GM19023 (cell line): ENCODE measurements around the gene TP73.

Experiments used
- ATAC-seq: cut with Tn5 transposase; IDR thresholded peaks from one replicate; pipeline ENCODE4 v1.9.1; 2021; ENCODE audit warnings: mild to moderate bottlenecking, moderate library complexity; ENCODE audit not compliant: unreplicated experiment

TP73 gene

DNA sequence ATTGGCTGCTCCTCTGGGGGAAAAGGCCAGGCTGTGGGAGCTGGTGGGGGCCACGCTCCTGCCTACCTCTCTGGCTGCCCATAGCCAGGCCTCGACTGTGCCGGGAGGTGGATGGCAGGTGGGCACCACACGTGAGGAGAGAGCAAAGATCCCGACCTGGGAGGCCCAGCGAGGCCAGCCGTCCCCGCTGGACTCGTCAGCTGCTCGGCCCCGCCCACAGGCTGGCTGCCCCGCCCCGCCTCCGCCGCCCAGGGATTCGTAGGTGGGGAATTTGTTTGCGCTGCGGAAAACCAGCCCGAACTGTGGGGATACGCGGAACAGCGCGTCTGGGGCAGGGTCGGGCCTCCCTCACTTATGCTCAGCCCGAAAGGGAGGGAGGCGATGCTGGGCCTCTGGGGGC is 31.7 kb downstream of the TP73 start:
- no peak for ATAC-seq

DNA sequence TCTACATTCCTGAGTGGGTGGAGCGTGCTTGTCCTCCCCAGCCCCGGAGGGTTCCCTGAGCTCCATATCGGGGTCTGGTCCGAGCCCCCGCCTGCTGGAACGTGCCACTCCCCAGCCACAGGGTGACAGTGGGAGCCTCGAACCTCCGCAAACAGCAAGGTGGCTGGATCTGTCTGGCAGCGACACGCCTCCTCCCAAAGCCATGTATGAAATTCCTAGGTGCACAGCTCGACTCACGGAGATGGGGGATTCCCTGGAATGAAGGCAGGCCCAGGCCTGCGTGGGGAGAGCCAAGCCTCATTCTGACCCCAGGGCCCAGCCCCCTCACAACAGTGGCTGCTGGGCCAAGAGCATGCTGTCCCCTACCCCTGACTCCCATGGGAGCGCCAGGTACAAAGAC is 32.9 kb downstream of the TP73 start:
- no peak for ATAC-seq

DNA sequence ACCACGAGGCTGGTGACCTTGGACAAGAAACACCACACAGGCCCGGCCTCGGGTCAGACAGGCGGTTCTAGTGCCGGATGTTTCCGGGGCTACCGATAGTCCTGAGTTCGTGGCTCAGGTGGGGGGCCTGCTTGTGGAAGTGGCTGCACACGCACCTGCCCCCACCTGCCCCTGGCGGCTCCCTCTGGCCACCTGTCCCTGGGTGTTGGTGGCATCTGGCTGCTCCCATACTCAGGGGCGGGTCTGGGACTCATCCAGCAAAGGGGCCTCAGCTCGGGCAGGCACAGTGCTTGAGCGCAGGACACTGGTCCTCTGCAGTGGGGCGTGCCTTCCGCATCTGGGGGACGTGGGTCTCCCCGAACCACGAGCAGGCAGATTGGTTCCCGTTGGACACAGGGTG is 33.6 kb downstream of the TP73 start:
- no peak for ATAC-seq

DNA sequence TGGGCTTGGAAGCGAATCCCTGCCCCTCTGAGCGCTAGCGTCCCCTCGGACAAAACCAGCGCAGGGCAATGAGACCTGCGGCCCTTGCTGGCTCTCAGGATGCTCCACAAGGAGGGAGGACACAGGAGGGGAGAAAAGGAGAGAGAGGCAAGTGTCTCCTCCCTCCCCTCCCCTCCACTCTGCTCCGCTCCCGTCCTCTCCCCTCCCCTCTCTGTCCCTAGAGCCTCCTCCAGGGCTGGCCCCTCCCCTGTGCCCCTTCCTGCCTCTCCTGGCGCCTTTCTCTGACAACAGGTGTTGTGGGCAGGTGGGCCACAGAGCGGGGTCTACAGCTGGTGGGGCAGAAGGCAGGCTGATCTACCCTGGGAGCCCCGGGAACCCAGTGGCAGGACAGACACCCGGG is 35.2 kb downstream of the TP73 start:
- no peak for ATAC-seq

DNA sequence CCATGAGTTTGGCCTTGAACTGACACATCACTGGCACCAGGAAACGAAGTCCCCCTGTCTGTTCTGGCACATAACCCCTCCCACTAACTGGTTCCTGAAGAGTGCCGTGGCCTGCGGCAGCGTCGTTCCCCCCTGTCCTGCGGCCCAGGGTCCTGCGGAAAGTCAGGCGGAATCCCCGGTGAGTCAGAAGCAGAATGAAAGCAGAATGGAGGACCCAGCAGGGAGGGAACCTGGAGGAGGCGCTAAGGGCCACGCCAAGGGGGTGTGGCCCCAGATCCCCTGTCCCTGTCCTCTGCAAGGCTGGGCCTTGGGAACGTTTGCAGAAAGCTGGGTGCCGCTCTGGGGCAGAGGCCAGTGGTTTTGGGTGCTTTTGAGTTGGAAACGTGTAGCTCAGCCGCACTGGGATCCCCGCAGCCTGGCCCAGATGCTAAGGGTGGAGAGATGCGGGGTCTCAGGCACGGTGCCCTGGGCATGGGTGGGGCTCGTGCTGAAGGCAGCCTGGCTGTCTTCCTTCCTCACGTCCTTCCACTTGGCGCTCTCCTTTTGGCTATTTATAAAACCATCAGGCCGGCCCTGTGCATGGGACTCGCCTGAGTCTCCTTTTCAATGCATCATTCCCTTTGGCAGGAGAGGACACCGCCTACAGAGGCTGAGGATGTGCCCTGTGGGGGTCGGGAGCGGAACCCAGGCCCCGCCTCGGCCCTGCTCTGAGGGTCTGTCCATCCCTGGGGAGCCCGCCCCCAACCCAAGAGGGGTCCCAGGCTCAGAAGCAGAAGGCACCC is 36.2 kb downstream of the TP73 start:
- ATAC-seq, result no peak

DNA sequence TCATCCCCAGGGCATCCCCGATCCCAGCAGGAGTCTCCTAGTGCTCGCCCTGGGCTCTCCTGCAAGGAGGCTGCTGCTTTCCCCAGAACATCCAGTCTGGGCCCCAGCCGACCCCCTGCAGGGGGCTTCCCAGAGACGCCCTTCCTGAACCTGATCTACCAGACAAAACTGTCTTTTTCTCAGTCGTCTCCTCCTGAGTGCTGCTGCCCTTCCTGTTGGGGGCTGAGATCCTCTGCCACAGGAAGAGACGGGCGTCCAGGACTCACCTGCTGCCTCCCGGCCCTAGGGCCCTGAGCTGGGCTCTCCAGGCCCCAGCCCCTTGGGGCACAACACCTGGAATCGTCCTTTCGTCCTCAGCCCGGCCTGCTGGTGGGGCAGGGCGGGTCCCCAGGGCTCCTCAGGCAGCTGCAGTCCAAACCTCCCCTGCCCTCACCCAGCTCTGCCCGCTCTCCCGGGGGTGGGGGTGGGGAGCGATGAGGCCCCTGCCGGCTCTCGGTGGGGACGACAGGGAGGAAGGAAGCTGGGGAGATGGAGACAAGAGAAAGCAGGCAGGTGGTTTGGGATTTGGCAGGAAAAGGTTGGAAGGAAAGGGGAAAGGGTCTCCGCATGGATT is 36.9 kb downstream of the TP73 start:
- no peak for ATAC-seq

DNA sequence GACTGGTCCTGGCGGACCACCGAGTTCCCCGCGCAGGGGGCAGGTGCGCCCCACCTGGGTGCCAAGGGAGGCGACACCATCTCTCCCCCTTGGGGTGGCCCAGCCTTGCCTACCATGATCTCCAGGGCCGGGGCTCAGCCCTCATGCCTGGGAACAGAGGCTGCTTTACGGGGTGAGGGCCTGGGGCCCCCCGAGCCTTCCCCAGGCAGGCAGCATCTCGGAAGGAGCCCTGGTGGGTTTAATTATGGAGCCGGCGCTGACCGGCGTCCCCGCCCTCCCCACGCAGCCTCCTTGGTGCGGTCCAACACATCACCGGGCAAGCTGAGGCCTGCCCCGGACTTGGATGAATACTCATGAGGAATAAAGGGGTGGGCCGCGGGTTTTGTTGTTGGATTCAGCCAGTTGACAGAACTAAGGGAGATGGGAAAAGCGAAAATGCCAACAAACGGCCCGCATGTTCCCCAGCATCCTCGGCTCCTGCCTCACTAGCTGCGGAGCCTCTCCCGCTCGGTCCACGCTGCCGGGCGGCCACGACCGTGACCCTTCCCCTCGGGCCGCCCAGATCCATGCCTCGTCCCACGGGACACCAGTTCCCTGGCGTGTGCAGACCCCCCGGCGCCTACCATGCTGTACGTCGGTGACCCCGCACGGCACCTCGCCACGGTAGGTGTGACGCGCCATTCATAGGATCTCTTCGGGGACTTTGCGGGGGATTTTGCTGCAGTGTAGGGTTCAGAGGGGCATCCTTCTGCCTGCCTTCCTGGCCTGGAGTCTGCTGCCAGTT is 38.2 kb downstream of the TP73 start:
- no peak for ATAC-seq

DNA sequence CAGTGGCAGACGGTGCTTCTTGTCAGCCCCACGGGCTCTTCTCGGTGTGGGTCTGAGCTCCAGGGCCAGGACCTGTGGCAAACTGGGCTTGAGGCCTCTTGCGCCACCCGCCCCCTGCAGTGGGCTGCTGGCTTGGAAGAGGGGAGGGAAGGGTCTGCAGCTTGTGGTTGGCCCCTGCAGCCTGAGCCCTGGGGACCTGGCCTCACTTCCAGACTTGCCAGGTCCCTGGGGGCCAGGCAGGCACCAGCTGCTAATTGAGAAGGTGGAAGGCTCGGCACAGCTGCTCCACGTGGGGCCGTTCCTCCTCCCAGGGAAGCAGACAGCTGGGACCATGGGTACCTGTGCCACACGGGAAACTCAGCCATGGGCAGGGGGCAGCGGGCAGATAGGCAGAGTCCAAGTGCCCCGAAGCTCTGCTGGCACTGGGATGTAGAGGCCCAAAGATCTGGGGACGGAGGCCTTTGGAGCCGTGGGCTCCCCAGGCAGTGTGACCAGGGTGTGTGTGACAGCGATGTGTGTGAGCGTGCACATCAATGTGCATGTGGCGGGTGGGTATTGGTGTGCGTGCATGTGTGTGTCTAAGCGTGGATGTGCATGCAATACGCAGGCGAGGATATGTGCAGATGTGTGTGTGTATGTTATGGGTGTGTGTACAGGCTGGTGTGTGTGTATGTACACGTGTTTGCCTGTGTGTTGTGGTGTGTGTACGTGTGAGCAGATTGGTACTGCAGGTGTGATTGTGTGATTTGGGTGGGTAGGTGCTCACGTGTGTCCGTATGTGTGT is 39.3 kb downstream of the TP73 start:
- ATAC-seq, result no peak

DNA sequence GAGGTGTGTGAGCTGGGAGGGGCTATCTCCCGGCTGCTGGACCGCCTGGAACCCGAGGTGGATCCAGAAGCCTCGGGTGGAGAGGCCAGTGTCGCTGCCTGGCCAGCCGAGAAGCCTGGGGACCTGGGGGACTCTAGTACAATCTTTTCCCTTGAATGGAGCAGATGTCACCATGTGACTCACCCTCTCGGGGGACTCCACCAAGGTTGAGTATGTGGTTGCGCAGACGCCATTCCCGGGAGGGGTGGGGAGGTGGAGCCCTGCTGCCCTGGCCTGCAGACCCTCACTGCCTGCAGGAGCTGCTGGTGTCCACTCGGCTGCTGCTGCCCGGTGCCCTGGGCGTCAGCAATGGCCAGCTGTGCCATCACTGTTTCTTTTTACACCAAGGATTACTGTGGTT is 40.3 kb downstream of the TP73 start:
- no peak for ATAC-seq

DNA sequence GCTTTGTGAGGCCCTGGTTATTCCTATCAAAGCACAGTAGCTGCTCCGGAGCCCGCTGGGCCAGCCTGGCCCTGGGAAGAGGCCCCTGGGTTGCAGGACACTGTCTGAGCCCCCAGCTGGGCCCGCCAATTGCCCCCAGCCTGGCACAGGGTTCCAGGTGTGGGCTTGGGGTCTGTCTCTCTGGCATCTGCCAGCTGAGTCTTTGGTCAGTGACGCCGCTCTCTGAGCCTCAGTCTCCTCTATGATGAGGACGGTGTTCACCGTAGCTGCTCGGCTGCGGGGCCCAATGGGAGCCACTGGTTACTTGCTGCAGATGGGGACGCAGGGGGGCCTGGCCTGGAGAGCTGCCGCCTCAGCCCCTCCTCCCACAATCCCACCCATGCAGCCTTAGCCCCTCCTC is 41.0 kb downstream of the TP73 start:
- ATAC-seq, result no peak

DNA sequence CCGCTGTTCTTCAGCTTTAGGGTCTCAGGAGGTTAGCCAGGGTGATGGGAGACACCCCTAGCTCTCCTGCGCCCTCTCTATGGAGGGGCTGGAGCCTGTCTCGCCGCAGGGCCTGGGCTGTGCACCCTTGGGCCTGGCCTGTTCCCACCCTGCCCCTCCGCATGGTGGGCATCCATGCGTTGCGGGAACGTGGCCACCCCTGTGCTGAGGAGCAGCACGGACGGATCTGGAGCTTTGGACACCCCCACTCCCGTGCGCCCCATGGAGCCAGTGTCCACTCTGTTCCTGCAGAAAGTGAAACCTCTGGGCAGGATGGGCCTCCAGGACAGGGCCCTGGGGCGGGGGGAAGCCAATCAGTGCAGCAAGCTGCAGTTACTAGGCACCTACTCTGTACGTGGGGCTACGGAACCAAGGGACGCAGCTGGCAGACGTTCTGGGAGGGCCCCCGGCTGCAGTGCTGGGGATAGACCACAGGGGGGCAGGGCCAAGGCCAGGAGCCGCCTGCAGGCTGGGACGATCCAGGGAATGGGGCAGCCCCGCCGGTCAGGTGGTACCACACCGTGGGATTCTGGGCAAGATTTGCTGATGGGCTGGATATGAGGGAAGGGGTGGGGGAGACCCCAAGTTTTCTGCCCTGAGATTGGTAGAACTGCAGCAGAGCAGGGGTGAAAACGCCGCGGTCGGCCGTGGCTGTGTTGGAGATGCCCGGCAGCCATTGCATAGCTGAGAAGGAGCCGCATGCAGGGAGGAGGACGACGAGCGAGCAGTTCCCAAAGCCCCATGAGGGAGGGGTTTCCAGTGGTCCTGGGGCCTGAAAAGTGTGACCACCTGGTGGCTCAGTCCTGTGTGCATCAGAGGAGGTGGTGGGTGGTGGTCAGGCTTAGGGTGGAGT is 43.3 kb downstream of the TP73 start:
- no peak for ATAC-seq

DNA sequence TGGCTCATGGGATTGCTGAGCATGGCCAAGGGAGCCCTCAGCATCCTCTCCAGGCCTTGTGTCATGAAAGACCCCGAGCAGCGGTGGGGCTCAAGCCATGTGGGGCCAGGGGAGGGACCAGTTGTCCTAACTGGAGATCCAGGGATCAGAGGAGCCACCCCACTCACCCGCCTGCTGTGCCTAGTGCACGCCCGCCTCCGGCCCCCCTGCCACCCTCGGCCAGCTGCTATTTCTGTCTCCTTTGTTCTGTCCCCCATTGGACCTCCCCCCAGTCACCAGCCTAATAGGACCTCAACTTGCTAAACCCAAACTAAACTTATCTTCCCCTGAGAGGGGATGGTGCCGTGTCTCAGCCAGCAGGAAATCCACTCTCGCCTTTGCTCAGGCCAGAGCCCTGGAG is 44.4 kb downstream of the TP73 start:
- ATAC-seq, result no peak

DNA sequence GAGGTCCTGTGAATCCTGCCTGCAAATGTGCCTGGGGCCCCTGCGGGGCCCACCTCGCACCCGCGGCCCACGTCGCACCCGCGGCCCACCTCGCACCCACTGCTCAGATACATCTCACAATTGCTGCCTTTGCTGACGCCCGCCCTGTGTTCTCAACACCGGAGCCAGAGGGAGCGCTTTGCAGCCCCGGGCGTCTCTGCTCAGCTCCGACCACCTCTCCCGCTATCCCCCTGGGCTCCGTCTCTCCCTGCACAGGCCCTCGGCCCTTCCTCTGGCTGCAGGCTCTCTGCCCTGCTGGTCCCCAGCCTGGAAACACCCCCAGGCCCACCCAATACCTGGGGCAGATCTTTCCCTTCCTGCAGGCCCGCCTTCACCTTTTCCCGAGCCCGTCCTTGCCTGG is 44.8 kb downstream of the TP73 start:
- ATAC-seq, result no peak

DNA sequence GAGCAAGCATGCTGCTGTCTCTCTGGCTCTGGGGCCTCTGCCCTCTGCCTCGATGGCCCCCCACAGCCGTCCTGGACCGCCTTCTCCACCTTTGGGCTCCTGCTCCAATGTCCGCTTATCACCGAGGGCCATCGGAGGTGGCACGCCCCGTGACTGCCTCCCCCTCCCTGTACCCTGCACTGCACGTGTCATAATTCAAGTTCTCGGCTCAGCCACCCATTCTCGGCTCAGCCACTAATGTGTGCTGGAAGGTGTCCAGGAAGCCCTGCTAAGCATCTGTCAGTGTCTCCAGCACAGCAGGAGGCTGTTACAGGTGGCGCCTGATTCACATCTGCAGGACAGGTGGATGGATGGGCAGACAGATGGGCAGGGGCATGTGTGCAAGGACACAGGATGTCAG is 45.5 kb downstream of the TP73 start:
- no peak for ATAC-seq

DNA sequence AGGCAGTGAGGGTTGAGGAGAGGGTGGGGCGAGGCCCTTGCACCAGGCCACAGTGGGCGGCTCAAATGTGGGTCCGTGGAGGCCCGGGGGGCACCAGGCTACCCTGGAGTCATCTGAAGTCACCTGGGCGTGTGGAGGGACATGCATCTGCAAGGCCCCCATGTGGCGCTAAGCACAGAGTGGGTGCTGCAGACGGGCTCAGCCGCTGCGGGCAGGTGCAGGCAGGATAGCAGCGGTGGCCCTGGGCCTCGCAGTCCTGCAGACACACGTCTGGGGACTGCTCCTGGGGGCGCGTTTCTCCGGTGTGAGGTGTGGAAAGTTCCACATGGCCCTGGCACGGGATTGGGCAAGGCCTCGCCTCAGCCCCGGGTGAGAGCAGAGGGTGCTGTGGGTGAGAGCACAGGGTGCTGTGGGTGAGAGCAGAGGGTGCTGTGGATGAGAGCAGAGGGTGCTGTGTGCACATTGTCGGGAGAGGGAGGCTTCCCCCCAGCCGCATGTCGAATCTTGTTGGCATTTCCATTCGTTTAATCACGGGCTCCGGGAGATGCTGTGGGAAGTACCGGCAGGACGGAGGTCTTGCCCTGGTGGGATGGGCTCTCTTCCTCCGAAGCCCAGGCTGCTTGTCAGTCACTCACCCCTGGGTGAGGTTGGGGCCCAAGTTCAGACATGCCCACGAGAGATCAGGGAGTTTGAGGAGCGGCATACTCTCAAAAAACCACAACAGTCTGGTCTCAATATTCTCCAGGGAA is 46.5 kb downstream of the TP73 start:
- ATAC-seq, result no peak

DNA sequence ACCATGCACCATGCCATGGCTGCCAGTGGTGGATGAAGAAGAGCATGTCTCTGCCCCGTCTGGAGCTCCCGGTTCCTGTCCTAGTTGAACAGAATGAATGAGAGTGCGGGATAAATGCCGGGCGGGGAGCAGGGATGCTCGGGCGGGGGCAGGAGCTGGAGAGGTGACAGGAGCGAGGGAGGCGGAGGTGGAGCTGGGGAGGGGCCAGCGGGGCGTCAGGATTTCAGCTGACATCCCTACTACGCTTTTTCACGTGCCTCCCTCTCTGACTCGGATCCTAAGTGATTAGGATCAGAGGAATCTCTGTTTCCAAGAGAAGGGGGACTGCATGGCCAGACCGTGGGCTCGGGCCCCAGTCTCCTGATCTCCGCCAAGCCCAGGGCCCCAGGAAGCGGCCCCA is 47.3 kb downstream of the TP73 start:
- no peak for ATAC-seq

DNA sequence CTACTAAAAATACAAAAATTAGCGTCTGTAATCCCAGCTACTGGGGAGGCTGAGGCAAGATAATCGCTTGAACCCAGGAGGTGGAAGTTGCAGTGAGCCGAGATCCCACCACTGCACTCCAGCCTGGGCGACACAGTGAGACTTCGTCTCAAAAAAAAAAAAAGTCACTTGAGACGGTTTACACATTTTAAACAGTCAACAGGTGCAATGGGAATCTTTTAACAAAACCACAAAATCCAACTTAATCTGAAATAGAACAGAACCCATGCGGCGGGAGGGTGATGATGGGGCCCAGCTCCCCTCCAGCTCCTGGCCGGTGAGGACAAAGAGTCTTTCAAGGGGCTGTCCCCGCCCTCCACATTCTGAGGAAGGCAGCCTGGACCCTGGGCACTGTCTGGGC is 48.3 kb downstream of the TP73 start:
- no peak for ATAC-seq

DNA sequence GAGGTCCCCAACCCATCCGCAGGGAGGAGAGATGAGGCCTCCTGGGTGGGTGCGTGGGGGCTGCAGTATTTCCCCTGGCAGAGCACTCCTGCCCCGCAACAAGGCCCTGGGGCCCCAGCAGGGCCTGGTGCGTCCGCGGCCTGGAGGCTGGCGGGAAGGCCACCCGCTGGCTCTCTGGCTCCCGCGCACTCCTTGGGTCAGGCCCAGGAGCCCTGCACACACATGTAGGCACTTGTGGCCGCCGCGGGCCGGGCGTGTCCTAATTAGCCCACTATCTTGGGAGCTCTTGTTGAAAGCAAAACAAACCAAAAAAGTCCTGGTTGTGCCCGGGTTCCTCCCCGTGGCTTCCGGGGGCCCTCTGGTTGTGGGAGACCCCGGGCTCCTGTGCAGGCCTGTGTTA is 50.2 kb downstream of the TP73 start:
- ATAC-seq, result no peak

DNA sequence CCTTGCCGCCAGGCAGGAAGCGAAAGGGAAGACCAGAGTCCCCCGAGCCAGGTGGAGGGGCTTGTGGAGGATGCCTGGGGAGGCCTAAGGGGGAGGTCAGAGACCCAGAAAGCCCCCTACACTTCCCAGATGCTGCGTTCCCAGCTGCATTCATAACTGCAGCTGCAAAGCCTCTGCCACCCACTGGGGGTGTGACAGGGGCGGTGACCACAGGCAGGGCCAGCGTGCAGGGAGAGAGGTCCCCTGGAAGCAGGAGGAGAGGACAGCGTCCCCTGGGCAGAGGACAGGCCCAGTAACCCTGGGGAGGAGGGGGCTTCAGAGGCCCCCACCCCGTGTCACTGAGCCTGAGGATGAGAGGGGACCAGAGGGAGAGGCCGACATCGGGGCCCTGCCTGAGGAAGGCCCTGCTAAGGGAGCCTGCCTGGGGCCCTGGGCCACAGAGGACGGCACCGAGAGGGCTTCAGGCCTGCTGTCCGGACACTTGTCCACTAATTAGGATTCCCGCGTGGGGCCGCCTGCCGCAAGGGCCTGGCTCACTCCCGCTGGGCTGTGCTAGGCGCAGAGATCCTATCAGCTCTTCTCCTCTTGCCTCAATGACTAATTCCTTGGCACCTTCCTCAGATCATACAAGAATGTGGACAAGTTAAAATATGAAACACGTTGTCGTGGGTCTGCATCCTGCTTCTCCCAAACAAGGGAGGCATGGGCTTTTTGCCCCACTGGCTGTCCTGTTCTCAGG is 50.8 kb downstream of the TP73 start:
- ATAC-seq, result no peak
